HUES48 (cell line): Measurements from ENCODE around the gene HELQ.

ENCODE experiments used
- H3K27ac ChIP-seq: one replicate; pipeline ENCODE4 v1.7.0; 2013; ENCODE audit warnings: low read depth, low read length, inconsistent platforms
- H3K27me3 ChIP-seq: 2 replicates; pipeline ENCODE4 v1.6.1; 2013; ENCODE audit warnings: mild to moderate bottlenecking, low read length; ENCODE audit not compliant: control insufficient read depth, insufficient read depth
- H3K36me3 ChIP-seq: 2 replicates; pipeline ENCODE4 v1.6.1; 2013; ENCODE audit warnings: low read length; ENCODE audit not compliant: control insufficient read depth, insufficient read depth
- H3K4me1 ChIP-seq: 2 replicates; pipeline ENCODE4 v1.6.1; 2013; ENCODE audit warnings: mild to moderate bottlenecking, low read length; ENCODE audit not compliant: control insufficient read depth, insufficient read depth
- H3K4me3 ChIP-seq: 2 replicates; pipeline ENCODE4 v1.5.1; 2013; ENCODE audit warnings: mild to moderate bottlenecking, low read depth, low read length
- H3K9ac ChIP-seq: 2 replicates; pipeline ENCODE4 v1.6.1; 2013; ENCODE audit warnings: mild to moderate bottlenecking, low read depth, low read length, moderate library complexity
- H3K9me3 ChIP-seq: 2 replicates; pipeline ENCODE4 v1.6.1; 2013; ENCODE audit warnings: low read length; ENCODE audit not compliant: control insufficient read depth, insufficient read depth

The HELQ gene

GRCh38 chr4:83486457-83487129 is 31.0 kb upstream of the HELQ start:
- no peak overlapping the region for H3K9ac ChIP-seq
- peaks cover 5% of the 10 kb centered on the region for H3K4me1 ChIP-seq
- no peaks in the 10 kb centered on the region for H3K9me3 ChIP-seq
- no peak overlapping the region for H3K4me3 ChIP-seq
- H3K36me3 ChIP-seq: no peaks in the 10 kb centered on the region
- no peak overlapping the region for H3K27ac ChIP-seq
- H3K27me3 ChIP-seq: peaks cover 7% of the 10 kb centered on the region

GRCh38 chr4:83484500-83485461 is 29.2 kb upstream of the HELQ start, which contains the start of gene ABRAXAS1:
Gene ABRAXAS1 (minus strand): TSS chr4:83485100. CDS start chr4:83485072, 28 bp downstream.
- H3K4me3 ChIP-seq: peak within 1 kb of the TSS; percentile 96
- no peaks in the 10 kb centered on the region for H3K9me3 ChIP-seq
- H3K9ac ChIP-seq: peak within 1 kb of the TSS; percentile 79
- H3K27me3 ChIP-seq: peaks cover 7% of the 10 kb centered on the region
- peaks cover 6% of the 10 kb centered on the region; the same call in 1 of the 2 replicates for H3K36me3 ChIP-seq
- H3K27ac ChIP-seq: peak within 1 kb of the TSS; percentile 84
- peaks cover 5% of the 10 kb centered on the region for H3K4me1 ChIP-seq

DNA sequence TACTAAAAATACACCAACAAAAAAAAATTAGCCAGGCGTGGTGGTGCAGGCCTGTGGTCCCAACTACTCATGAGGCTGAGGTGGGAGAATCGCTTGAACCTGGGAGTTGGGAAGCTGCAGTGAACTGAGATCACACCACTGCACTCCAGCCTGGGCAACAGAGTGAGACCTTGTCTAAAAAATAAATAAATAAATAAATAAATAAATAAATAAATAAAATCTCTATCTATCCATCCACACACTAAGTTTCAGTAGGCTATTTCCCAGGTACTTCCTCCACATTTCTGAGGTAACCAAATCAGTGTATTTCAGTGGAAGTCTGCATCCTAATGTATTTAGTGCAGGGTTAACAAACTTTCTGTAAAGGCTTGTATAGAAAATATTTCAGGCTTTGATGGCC is 18.3 kb upstream of the HELQ start:
- Histone ChIP-seq H3K36me3 (peaks cover 27% of the 10 kb centered on the region), H3K4me1 (no peaks in the 10 kb centered on the region), H3K4me3 (no peak overlapping the region), H3K27me3 (no peaks in the 10 kb centered on the region), H3K27ac (no peak overlapping the region), H3K9me3 (no peaks in the 10 kb centered on the region), H3K9ac (no peak overlapping the region)

- H3K9ac ChIP-seq: no peak overlapping the region
- no peak overlapping the region for H3K27ac ChIP-seq
- H3K4me3 ChIP-seq: no peak overlapping the region
- H3K36me3 ChIP-seq: peaks cover 31% of the 10 kb centered on the region
- no peaks in the 10 kb centered on the region for H3K4me1 ChIP-seq
- no peaks in the 10 kb centered on the region for H3K27me3 ChIP-seq
- H3K9me3 ChIP-seq: no peaks in the 10 kb centered on the region
Observed at GRCh38 chr4:83473423-83473822, 17.8 kb upstream of the HELQ start.

DNA sequence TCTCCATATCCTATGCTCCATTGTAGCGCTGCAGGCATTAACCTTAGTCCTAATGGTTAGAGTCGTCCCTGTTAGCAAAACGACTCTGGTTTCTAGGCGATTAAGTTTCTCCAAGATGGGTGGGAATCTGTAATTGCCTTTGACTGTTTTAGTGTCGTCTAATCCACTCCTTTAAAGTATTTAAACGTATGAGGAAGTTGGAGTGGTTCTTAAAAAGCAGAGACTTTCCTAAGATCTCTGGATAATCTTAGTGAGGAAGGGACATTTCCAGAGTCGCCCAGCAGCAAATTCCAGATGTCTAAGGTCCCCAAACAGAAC is 520 bp upstream of the HELQ start:
- Histone ChIP-seq H3K9me3 (no peaks in the 10 kb centered on the region), H3K36me3 (peaks cover 54% of the 10 kb centered on the region), H3K27ac (peak overlapping the region; percentile 98), H3K4me1 (no peaks in the 10 kb centered on the region; the same call in 1 of the 2 replicates), H3K27me3 (no peaks in the 10 kb centered on the region), H3K4me3 (peak overlapping the region; percentile 81), H3K9ac (peak overlapping the region; percentile 80)

- no peak overlapping the region for H3K27ac ChIP-seq
- H3K36me3 ChIP-seq: peaks cover 41% of the 10 kb centered on the region
- H3K9me3 ChIP-seq: no peaks in the 10 kb centered on the region
- H3K27me3 ChIP-seq: no peaks in the 10 kb centered on the region
- no peaks in the 10 kb centered on the region; the same call in 1 of the 2 replicates for H3K4me1 ChIP-seq
- H3K9ac ChIP-seq: peak overlapping the region; percentile 84
- peak overlapping the region; percentile 81 for H3K4me3 ChIP-seq
Observed at GRCh38 chr4:83454686-83455085, 937 bp downstream of the HELQ start.

GRCh38 chr4:83449009-83449408 is 6.6 kb downstream of the HELQ start:
- H3K4me3 ChIP-seq: no peak overlapping the region
- no peaks in the 10 kb centered on the region for H3K27me3 ChIP-seq
- no peak overlapping the region for H3K27ac ChIP-seq
- H3K9ac ChIP-seq: no peak overlapping the region
- peaks cover 17% of the 10 kb centered on the region for H3K36me3 ChIP-seq
- H3K9me3 ChIP-seq: no peaks in the 10 kb centered on the region
- no peaks in the 10 kb centered on the region for H3K4me1 ChIP-seq

GRCh38 chr4:83440899-83441298 is 14.7 kb downstream of the HELQ start:
- peaks cover 11% of the 10 kb centered on the region; the same call in 1 of the 2 replicates for H3K36me3 ChIP-seq
- no peaks in the 10 kb centered on the region for H3K4me1 ChIP-seq
- no peak overlapping the region for H3K9ac ChIP-seq
- no peaks in the 10 kb centered on the region for H3K9me3 ChIP-seq
- H3K27me3 ChIP-seq: no peaks in the 10 kb centered on the region
- no peak overlapping the region for H3K27ac ChIP-seq
- no peak overlapping the region for H3K4me3 ChIP-seq

GRCh38 chr4:83440148-83440814 is 15.3 kb downstream of the HELQ start:
- no peak overlapping the region for H3K27ac ChIP-seq
- no peaks in the 10 kb centered on the region for H3K27me3 ChIP-seq
- no peak overlapping the region for H3K9ac ChIP-seq
- H3K4me3 ChIP-seq: no peak overlapping the region
- no peaks in the 10 kb centered on the region for H3K4me1 ChIP-seq
- peaks cover 11% of the 10 kb centered on the region; the same call in 1 of the 2 replicates for H3K36me3 ChIP-seq
- H3K9me3 ChIP-seq: no peaks in the 10 kb centered on the region

- Histone ChIP-seq H3K4me3 (no peak overlapping the region), H3K9me3 (no peaks in the 10 kb centered on the region), H3K36me3 (0 out of 2 replicates have a peak, but pooled peaks cover 11% of the 10 kb centered on the region), H3K9ac (no peak overlapping the region), H3K27me3 (no peaks in the 10 kb centered on the region), H3K4me1 (no peaks in the 10 kb centered on the region), H3K27ac (no peak overlapping the region)
Observed at GRCh38 chr4:83438719-83439118, 16.9 kb downstream of the HELQ start.
